ENCODE data around the gene AFP.

AFP gene

GRCh38 chr4:73422458-73422752 lies 13.6 kb upstream of the AFP start:
- no CpG with 5 or more reads among the region's 4 CpGs for WGBS (ENCODE audit: extremely low coverage, insufficient coverage, insufficient read length)

DNA sequence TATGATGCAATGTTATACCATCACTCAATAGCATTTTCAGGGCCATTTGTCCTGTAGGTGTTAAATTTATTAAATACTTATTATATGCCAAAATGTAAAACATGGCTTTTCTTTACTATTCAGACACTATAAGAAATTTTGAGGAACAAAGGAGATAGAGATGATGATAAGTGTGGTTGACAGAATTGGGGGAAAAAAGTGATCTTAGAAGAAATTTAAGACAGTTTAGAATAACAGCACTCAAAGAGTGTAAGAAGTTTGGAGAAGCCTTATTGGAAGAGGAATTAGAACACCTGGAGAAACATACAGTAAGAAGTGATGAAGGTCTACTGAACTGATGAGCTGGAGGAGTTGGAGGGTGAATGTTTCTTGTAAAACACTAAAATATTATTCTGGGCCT lies 12.8 kb upstream of the AFP start:
- Histone ChIP-seq H3K4ac (ENCODE audit: low read depth, low read length) (no peak overlapping the region), H2BK12ac (ENCODE audit: low read length) (no peak overlapping the region), H3K18ac (ENCODE audit: low read length) (no peak overlapping the region), H3K36me3 (ENCODE audit: control insufficient read depth in 1 of 2, insufficient read depth in 2 of 2, low read length in 2 of 2) (no peaks in the 10 kb centered on the region), H3K27ac (ENCODE audit: low read depth, low read length) (no peak overlapping the region), H3K23ac (ENCODE audit: low read length) (no peak overlapping the region), H3K27me3 (ENCODE audit: insufficient read depth, low read length) (no peaks in the 10 kb centered on the region), H3K4me1 (ENCODE audit: control insufficient read depth in 1 of 2, insufficient read depth in 2 of 2, low read length in 2 of 2) (no peaks in the 10 kb centered on the region), H3K9ac (ENCODE audit: low read length) (no peak overlapping the region), H3K4me3 (ENCODE audit: low read depth, low read length) (no peak overlapping the region), H3K4me2 (ENCODE audit: low read length) (no peak overlapping the region), H3K79me1 (ENCODE audit: low read length) (no peaks in the 10 kb centered on the region), H3K14ac (ENCODE audit: low read length) (no peak overlapping the region), H4K91ac (ENCODE audit: low read depth, low read length) (no peak overlapping the region), H2BK5ac (ENCODE audit: low read depth, low read length, poor library complexity) (no peak overlapping the region), H2AFZ (ENCODE audit: insufficient read depth, low read length, poor library complexity) (no peak overlapping the region), H2AK5ac (ENCODE audit: low read length) (no peak overlapping the region), H3K79me2 (ENCODE audit: control insufficient read depth, insufficient read depth, low read length, poor library complexity) (no peaks in the 10 kb centered on the region), H4K8ac (ENCODE audit: low read depth, low read length) (no peak overlapping the region), H3K9me3 (ENCODE audit: insufficient read depth, low read depth, low read length) (no peaks in the 10 kb centered on the region), H2BK120ac (ENCODE audit: insufficient read depth, low read length, poor library complexity) (no peak overlapping the region), H4K12ac (ENCODE audit: low read depth, low read length) (no peak overlapping the region)
- no peak for DNase-seq

More at GRCh38 chr4:73422458-73422752, 13.6 kb upstream of the AFP start:
- no peak overlapping the region for H2BK120ac ChIP-seq (ENCODE audit: insufficient read depth, low read length, poor library complexity)
- no peak overlapping the region for H3K4ac ChIP-seq (ENCODE audit: low read depth, low read length)
- H2AFZ ChIP-seq (ENCODE audit: insufficient read depth, low read length, poor library complexity) = no peak overlapping the region
- no peaks in the 10 kb centered on the region for H3K4me1 ChIP-seq (ENCODE audit: control insufficient read depth in 1 of 2, insufficient read depth in 2 of 2, low read length in 2 of 2)
- H3K36me3 ChIP-seq (ENCODE audit: control insufficient read depth in 1 of 2, insufficient read depth in 2 of 2, low read length in 2 of 2) = no peaks in the 10 kb centered on the region
- no peak overlapping the region for H3K4me2 ChIP-seq (ENCODE audit: low read length)
- no peaks in the 10 kb centered on the region for H3K79me2 ChIP-seq (ENCODE audit: control insufficient read depth, insufficient read depth, low read length, poor library complexity)
- no peak overlapping the region for H3K18ac ChIP-seq (ENCODE audit: low read length)
- no peak overlapping the region for H2BK12ac ChIP-seq (ENCODE audit: low read length)
- H3K9me3 ChIP-seq (ENCODE audit: insufficient read depth, low read depth, low read length) = no peaks in the 10 kb centered on the region
- no peaks in the 10 kb centered on the region for H3K79me1 ChIP-seq (ENCODE audit: low read length)
- no peak overlapping the region for H2AK5ac ChIP-seq (ENCODE audit: low read length)
- H3K4me3 ChIP-seq (ENCODE audit: low read depth, low read length) = no peak overlapping the region
- H3K27me3 ChIP-seq (ENCODE audit: insufficient read depth, low read length) = no peaks in the 10 kb centered on the region
- H2BK5ac ChIP-seq (ENCODE audit: low read depth, low read length, poor library complexity) = no peak overlapping the region
- H4K91ac ChIP-seq (ENCODE audit: low read depth, low read length) = no peak overlapping the region
- no peak overlapping the region for H4K12ac ChIP-seq (ENCODE audit: low read depth, low read length)
- H3K14ac ChIP-seq (ENCODE audit: low read length) = no peak overlapping the region
- no peak overlapping the region for H4K8ac ChIP-seq (ENCODE audit: low read depth, low read length)
- H3K23ac ChIP-seq (ENCODE audit: low read length) = no peak overlapping the region
- no peak for DNase-seq
- H3K9ac ChIP-seq (ENCODE audit: low read length) = no peak overlapping the region
- H3K27ac ChIP-seq (ENCODE audit: low read depth, low read length) = no peak overlapping the region

DNA sequence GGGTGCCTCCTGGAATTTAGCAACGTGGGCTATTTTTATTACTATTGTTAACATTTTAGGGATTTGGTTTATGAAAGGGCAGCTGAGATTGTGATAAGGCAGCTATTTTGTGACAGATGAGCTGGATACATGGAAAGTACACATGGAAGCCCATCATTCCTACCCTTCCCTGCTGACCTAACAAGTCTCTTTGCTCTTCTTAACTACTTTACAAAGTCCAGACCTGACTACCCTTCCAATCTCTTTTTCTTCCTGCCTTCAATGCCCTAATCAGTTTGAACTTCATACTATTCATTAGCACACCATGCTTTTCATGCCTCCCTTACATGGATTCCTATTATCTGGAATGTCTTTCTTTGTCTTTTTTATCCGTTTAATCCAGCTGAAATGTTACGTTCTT lies 9.4 kb upstream of the AFP start:
- Histone ChIP-seq H2BK12ac (ENCODE audit: low read length) (no peak overlapping the region), H3K79me2 (ENCODE audit: control insufficient read depth, insufficient read depth, low read length, poor library complexity) (no peaks in the 10 kb centered on the region), H3K14ac (ENCODE audit: low read length) (no peak overlapping the region), H4K8ac (ENCODE audit: low read depth, low read length) (no peak overlapping the region), H3K23ac (ENCODE audit: low read length) (peak overlapping the region; percentile 61), H3K79me1 (ENCODE audit: low read length) (no peaks in the 10 kb centered on the region), H3K27me3 (ENCODE audit: insufficient read depth, low read length) (no peaks in the 10 kb centered on the region), H3K36me3 (ENCODE audit: control insufficient read depth in 1 of 2, insufficient read depth in 2 of 2, low read length in 2 of 2) (no peaks in the 10 kb centered on the region), H3K18ac (ENCODE audit: low read length) (no peak overlapping the region), H4K12ac (ENCODE audit: low read depth, low read length) (no peak overlapping the region), H3K27ac (ENCODE audit: low read depth, low read length) (no peak overlapping the region), H2AFZ (ENCODE audit: insufficient read depth, low read length, poor library complexity) (no peak overlapping the region), H3K4me1 (ENCODE audit: control insufficient read depth in 1 of 2, insufficient read depth in 2 of 2, low read length in 2 of 2) (no peaks in the 10 kb centered on the region), H3K9me3 (ENCODE audit: insufficient read depth, low read depth, low read length) (no peaks in the 10 kb centered on the region), H3K4me2 (ENCODE audit: low read length) (no peak overlapping the region), H3K4me3 (ENCODE audit: low read depth, low read length) (no peak overlapping the region), H2BK5ac (ENCODE audit: low read depth, low read length, poor library complexity) (no peak overlapping the region), H3K4ac (ENCODE audit: low read depth, low read length) (no peak overlapping the region), H2AK5ac (ENCODE audit: low read length) (no peak overlapping the region), H2BK120ac (ENCODE audit: insufficient read depth, low read length, poor library complexity) (no peak overlapping the region), H4K91ac (ENCODE audit: low read depth, low read length) (no peak overlapping the region), H3K9ac (ENCODE audit: low read length) (no peak overlapping the region)
- WGBS (ENCODE audit: extremely low coverage, insufficient coverage, insufficient read length) = no CpG with 5 or more reads among the region's 3 CpGs
- DNase-seq = no peak

GRCh38 chr4:73429118-73429517 lies 6.9 kb upstream of the AFP start:
- Histone ChIP-seq H3K27me3 (ENCODE audit: insufficient read depth, low read length) (no peaks in the 10 kb centered on the region), H3K4ac (ENCODE audit: low read depth, low read length) (no peak overlapping the region), H2BK120ac (ENCODE audit: insufficient read depth, low read length, poor library complexity) (no peak overlapping the region), H3K9me3 (ENCODE audit: insufficient read depth, low read depth, low read length) (no peaks in the 10 kb centered on the region), H3K27ac (ENCODE audit: low read depth, low read length) (no peak overlapping the region), H2BK12ac (ENCODE audit: low read length) (no peak overlapping the region), H3K4me1 (ENCODE audit: control insufficient read depth in 1 of 2, insufficient read depth in 2 of 2, low read length in 2 of 2) (no peaks in the 10 kb centered on the region), H3K79me1 (ENCODE audit: low read length) (no peaks in the 10 kb centered on the region), H3K36me3 (ENCODE audit: control insufficient read depth in 1 of 2, insufficient read depth in 2 of 2, low read length in 2 of 2) (no peaks in the 10 kb centered on the region), H2BK5ac (ENCODE audit: low read depth, low read length, poor library complexity) (no peak overlapping the region), H3K4me3 (ENCODE audit: low read depth, low read length) (no peak overlapping the region), H3K23ac (ENCODE audit: low read length) (no peak overlapping the region), H3K18ac (ENCODE audit: low read length) (no peak overlapping the region), H3K9ac (ENCODE audit: low read length) (no peak overlapping the region), H3K79me2 (ENCODE audit: control insufficient read depth, insufficient read depth, low read length, poor library complexity) (no peaks in the 10 kb centered on the region), H2AFZ (ENCODE audit: insufficient read depth, low read length, poor library complexity) (no peak overlapping the region), H4K91ac (ENCODE audit: low read depth, low read length) (no peak overlapping the region), H2AK5ac (ENCODE audit: low read length) (no peak overlapping the region), H3K4me2 (ENCODE audit: low read length) (no peak overlapping the region), H4K8ac (ENCODE audit: low read depth, low read length) (no peak overlapping the region), H3K14ac (ENCODE audit: low read length) (no peak overlapping the region), H4K12ac (ENCODE audit: low read depth, low read length) (no peak overlapping the region)
- no CpG with 5 or more reads among the region's 2 CpGs for WGBS (ENCODE audit: extremely low coverage, insufficient coverage, insufficient read length)
- DNase-seq = no peak

Data from trophoblast cell (in vitro differentiated cells and primary cell).